GM23338 (cell line): Measurements from ENCODE around the gene IGSF11. TPM values are rescaled to one million over a fixed set of nuclear protein-coding genes. Genes with fewer than 3 reads are reported as not detected.

Source experiments
- ATAC-seq: fragments of 200-7000 bp; cut with Tn5 transposase; 3 replicates; pipeline ENCODE4 v1.9.1; 2020
- DNase-seq: peaks from one replicate; pipeline ENCODE4 v3.0.0-alpha.2; 2015; ENCODE audit warnings: low spot score
- H2AFZ ChIP-seq: fragments of 200-600 bp; sonication (generic); 2 replicates; pipeline ENCODE4 v1.8.0; 2016; ENCODE audit warnings: antibody characterized with exemption, mild to moderate bottlenecking, moderate library complexity
- H3F3A ChIP-seq: fragments of 200-600 bp; sonication (generic); replicated peaks from 2 replicates; pipeline ENCODE4 v1.8.0; 2017; ENCODE audit warnings: antibody characterized with exemption, mixed run types, low read depth
- H3K27ac ChIP-seq: fragments of 200-600 bp; sonication (generic); 2 replicates; pipeline ENCODE4 v1.6.1; 2016; ENCODE audit warnings: low read depth
- H3K27me3 ChIP-seq: fragments of 200-600 bp; sonication (generic); 2 replicates; pipeline ENCODE4 v1.8.0; 2016; ENCODE audit warnings: mild to moderate bottlenecking, mixed run types, moderate library complexity; ENCODE audit not compliant: insufficient read depth
- H3K36me3 ChIP-seq: fragments of 200-600 bp; sonication (generic); 2 replicates; pipeline ENCODE4 v1.8.0; 2016; ENCODE audit warnings: mild to moderate bottlenecking; ENCODE audit not compliant: insufficient read depth
- H3K4me1 ChIP-seq: fragments of 200-600 bp; sonication (generic); 2 replicates; pipeline ENCODE4 v1.8.0; 2016; ENCODE audit warnings: mild to moderate bottlenecking, moderate library complexity; ENCODE audit not compliant: insufficient read depth
- H3K4me2 ChIP-seq: fragments of 200-600 bp; sonication (generic); 2 replicates; pipeline ENCODE4 v1.7.1; 2017; ENCODE audit warnings: mixed run types
- H3K4me3 ChIP-seq: fragments of 200-600 bp; sonication (generic); 2 replicates; pipeline ENCODE4 v1.6.1; 2016; ENCODE audit warnings: mixed run types
- H3K79me2 ChIP-seq: fragments of 200-600 bp; sonication (generic); replicated peaks from 2 replicates; pipeline ENCODE4 v1.8.0; 2017; ENCODE audit warnings: mild to moderate bottlenecking; ENCODE audit not compliant: insufficient read depth
- H3K9me2 ChIP-seq: fragments of 200-600 bp; sonication (generic); 2 replicates; pipeline ENCODE4 v1.8.0; 2017; ENCODE audit not compliant: insufficient read depth
- H4K20me1 ChIP-seq: fragments of 200-600 bp; sonication (generic); replicated peaks from 2 replicates; pipeline ENCODE4 v1.8.0; 2017; ENCODE audit warnings: mild to moderate bottlenecking; ENCODE audit not compliant: insufficient read depth
- H3K27ac Mint-ChIP-seq: 2 replicates; pipeline ENCODE4 v1.8.0; 2020; ENCODE audit warnings: inconsistent platforms, mild to moderate bottlenecking, moderate library complexity, mixed read lengths
- H3K27me3 Mint-ChIP-seq: 3 replicates; pipeline ENCODE4 v1.8.0; 2022; ENCODE audit warnings: low read depth, mild to moderate bottlenecking, moderate library complexity, mixed read lengths, inconsistent platforms; ENCODE audit not compliant: insufficient read depth, poor library complexity
- H3K36me3 Mint-ChIP-seq: 3 replicates; pipeline ENCODE4 v1.8.0; 2021; ENCODE audit warnings: low read depth, mild to moderate bottlenecking, inconsistent platforms, moderate library complexity, mixed read lengths
- H3K4me1 Mint-ChIP-seq: 3 replicates; pipeline ENCODE4 v1.8.0; 2020; ENCODE audit warnings: mild to moderate bottlenecking, inconsistent platforms, mixed read lengths
- H3K4me3 Mint-ChIP-seq: 3 replicates; pipeline ENCODE4 v1.8.0; 2021; ENCODE audit warnings: moderate library complexity, mild to moderate bottlenecking, inconsistent platforms, mixed read lengths
- H3K9me3 Mint-ChIP-seq: 3 replicates; pipeline ENCODE4 v1.8.0; 2020; ENCODE audit warnings: moderate library complexity, mild to moderate bottlenecking, inconsistent platforms, mixed read lengths
- CREB1 ChIP-seq: fragments of 250-450 bp; sonication (Bioruptor Pico); IDR thresholded peaks from 2 replicates; pipeline ENCODE4 v1.5.0; 2020; ENCODE audit warnings: low read depth, mild to moderate bottlenecking, moderate library complexity
- CTCF ChIP-seq, 2 experiments: fragments of 200-600 bp in 1 of 2; sonication (generic) in 1 of 2; conservative IDR thresholded peaks; 2 replicates each; pipeline versions ENCODE4 v1.5.1 to v1.6.1; 2016 to 2017; ENCODE audit warnings: antibody characterized with exemption in 2 of 2, low read depth in 2 of 2, mild to moderate bottlenecking in 2 of 2, moderate library complexity in 1 of 2
- EZH2 ChIP-seq: fragments of 200-600 bp; sonication (generic); IDR thresholded peaks from one replicate; pipeline ENCODE4 v1.8.0; 2017; ENCODE audit warnings: antibody characterized with exemption, mild to moderate bottlenecking, low read depth; ENCODE audit not compliant: unreplicated experiment
- EZH2phosphoT487 ChIP-seq: fragments of 200-600 bp; sonication (generic); IDR thresholded peaks from one replicate; pipeline ENCODE4 v1.8.1; 2018; ENCODE audit warnings: antibody characterized with exemption; ENCODE audit not compliant: unreplicated experiment
- JUNB ChIP-seq: IDR thresholded peaks from one replicate; pipeline ENCODE4 v1.6.1; 2016; ENCODE audit warnings: antibody characterized with exemption; ENCODE audit not compliant: unreplicated experiment
- NANOG ChIP-seq: IDR thresholded peaks from 2 replicates; pipeline ENCODE4 v1.6.1; 2016; ENCODE audit warnings: antibody characterized with exemption, borderline replicate concordance
- POLR2AphosphoS5 ChIP-seq: IDR thresholded peaks from 2 replicates; pipeline ENCODE4 v1.6.1; 2016; ENCODE audit warnings: antibody characterized with exemption, low read depth
- REST ChIP-seq: IDR thresholded peaks from one replicate; pipeline ENCODE4 v1.6.1; 2018; ENCODE audit warnings: antibody characterized with exemption; ENCODE audit not compliant: unreplicated experiment
- STAT1 ChIP-seq: IDR thresholded peaks from one replicate; pipeline ENCODE4 v1.6.1; 2016; ENCODE audit warnings: antibody characterized with exemption; ENCODE audit not compliant: unreplicated experiment
- ZNF114 ChIP-seq: fragments of 250-450 bp; sonication (Bioruptor Pico); IDR thresholded peaks from 2 replicates; pipeline ENCODE4 v1.5.0; 2020; ENCODE audit warnings: mild to moderate bottlenecking, moderate library complexity
- ZNF331 ChIP-seq: fragments of 250-450 bp; sonication (Bioruptor Pico); IDR thresholded peaks from 2 replicates; pipeline ENCODE4 v1.5.0; 2020; ENCODE audit warnings: low read depth, mild to moderate bottlenecking, moderate library complexity
- polyA plus RNA-seq: library from polyadenylated mRNA; unstranded; fragments of >200 nt; fragmentation: Nextera tagmentation; extraction: Ambion mirVana; gene quantifications from 2 replicates; pipeline ENCODE4 v1.2.1, GENCODE V29; 2016
- total RNA-seq: library from RNA; depleted of rRNA; stranded (reverse); fragments of >200 nt; shearing (Covaris generic); gene quantifications from 2 replicates; pipeline ENCODE4 v1.2.3, GENCODE V29; 2014
- TF ChIP-seq, protein P1 (sequence below): fragments of 250-450 bp; sonication (Bioruptor Pico); IDR thresholded peaks from 2 replicates; pipeline ENCODE4 v1.5.0; 2020; ENCODE audit warnings: mild to moderate bottlenecking, moderate library complexity
- TF ChIP-seq, protein P2 (sequence below): IDR thresholded peaks from 2 replicates; pipeline ENCODE4 v1.6.1; 2016; ENCODE audit warnings: antibody characterized with exemption

IGSF11 gene
- total and polyA plus RNA-seq, 2 experiments from 2014 or later, result 0.68 to 1.8 TPM

GRCh38 chr3:119019767-119020518 is 14.7 kb downstream of the IGSF11 start:
- H3F3A ChIP-seq, result no peaks in the 10 kb centered on the region
- no peaks in the 10 kb centered on the region for H3K27me3 Mint-ChIP-seq
- no peaks in the 10 kb centered on the region for H3K27me3 ChIP-seq
- peak overlapping the region; percentile 6; the same call in 1 of the 2 replicates for H3K4me2 ChIP-seq
- no peak overlapping the region for H3K4me3 ChIP-seq
- H3K4me1 Mint-ChIP-seq, result peaks cover 21% of the 10 kb centered on the region; the same call in 2 of the 3 replicates
- H3K4me3 Mint-ChIP-seq, result no peak overlapping the region
- H2AFZ ChIP-seq, result no peak overlapping the region
- H3K79me2 ChIP-seq, result no peaks in the 10 kb centered on the region
- H4K20me1 ChIP-seq, result no peaks in the 10 kb centered on the region
- ATAC-seq (no peak), DNase-seq (no peak)
- no peaks in the 10 kb centered on the region for H3K9me2 ChIP-seq
- no peaks in the 10 kb centered on the region for H3K36me3 ChIP-seq
- H3K4me1 ChIP-seq, result no peaks in the 10 kb centered on the region
- no peak overlapping the region for H3K27ac ChIP-seq
- no peaks in the 10 kb centered on the region for H3K36me3 Mint-ChIP-seq
- H3K9me3 Mint-ChIP-seq, result no peaks in the 10 kb centered on the region
- TF ChIP-seq, protein P1, sequence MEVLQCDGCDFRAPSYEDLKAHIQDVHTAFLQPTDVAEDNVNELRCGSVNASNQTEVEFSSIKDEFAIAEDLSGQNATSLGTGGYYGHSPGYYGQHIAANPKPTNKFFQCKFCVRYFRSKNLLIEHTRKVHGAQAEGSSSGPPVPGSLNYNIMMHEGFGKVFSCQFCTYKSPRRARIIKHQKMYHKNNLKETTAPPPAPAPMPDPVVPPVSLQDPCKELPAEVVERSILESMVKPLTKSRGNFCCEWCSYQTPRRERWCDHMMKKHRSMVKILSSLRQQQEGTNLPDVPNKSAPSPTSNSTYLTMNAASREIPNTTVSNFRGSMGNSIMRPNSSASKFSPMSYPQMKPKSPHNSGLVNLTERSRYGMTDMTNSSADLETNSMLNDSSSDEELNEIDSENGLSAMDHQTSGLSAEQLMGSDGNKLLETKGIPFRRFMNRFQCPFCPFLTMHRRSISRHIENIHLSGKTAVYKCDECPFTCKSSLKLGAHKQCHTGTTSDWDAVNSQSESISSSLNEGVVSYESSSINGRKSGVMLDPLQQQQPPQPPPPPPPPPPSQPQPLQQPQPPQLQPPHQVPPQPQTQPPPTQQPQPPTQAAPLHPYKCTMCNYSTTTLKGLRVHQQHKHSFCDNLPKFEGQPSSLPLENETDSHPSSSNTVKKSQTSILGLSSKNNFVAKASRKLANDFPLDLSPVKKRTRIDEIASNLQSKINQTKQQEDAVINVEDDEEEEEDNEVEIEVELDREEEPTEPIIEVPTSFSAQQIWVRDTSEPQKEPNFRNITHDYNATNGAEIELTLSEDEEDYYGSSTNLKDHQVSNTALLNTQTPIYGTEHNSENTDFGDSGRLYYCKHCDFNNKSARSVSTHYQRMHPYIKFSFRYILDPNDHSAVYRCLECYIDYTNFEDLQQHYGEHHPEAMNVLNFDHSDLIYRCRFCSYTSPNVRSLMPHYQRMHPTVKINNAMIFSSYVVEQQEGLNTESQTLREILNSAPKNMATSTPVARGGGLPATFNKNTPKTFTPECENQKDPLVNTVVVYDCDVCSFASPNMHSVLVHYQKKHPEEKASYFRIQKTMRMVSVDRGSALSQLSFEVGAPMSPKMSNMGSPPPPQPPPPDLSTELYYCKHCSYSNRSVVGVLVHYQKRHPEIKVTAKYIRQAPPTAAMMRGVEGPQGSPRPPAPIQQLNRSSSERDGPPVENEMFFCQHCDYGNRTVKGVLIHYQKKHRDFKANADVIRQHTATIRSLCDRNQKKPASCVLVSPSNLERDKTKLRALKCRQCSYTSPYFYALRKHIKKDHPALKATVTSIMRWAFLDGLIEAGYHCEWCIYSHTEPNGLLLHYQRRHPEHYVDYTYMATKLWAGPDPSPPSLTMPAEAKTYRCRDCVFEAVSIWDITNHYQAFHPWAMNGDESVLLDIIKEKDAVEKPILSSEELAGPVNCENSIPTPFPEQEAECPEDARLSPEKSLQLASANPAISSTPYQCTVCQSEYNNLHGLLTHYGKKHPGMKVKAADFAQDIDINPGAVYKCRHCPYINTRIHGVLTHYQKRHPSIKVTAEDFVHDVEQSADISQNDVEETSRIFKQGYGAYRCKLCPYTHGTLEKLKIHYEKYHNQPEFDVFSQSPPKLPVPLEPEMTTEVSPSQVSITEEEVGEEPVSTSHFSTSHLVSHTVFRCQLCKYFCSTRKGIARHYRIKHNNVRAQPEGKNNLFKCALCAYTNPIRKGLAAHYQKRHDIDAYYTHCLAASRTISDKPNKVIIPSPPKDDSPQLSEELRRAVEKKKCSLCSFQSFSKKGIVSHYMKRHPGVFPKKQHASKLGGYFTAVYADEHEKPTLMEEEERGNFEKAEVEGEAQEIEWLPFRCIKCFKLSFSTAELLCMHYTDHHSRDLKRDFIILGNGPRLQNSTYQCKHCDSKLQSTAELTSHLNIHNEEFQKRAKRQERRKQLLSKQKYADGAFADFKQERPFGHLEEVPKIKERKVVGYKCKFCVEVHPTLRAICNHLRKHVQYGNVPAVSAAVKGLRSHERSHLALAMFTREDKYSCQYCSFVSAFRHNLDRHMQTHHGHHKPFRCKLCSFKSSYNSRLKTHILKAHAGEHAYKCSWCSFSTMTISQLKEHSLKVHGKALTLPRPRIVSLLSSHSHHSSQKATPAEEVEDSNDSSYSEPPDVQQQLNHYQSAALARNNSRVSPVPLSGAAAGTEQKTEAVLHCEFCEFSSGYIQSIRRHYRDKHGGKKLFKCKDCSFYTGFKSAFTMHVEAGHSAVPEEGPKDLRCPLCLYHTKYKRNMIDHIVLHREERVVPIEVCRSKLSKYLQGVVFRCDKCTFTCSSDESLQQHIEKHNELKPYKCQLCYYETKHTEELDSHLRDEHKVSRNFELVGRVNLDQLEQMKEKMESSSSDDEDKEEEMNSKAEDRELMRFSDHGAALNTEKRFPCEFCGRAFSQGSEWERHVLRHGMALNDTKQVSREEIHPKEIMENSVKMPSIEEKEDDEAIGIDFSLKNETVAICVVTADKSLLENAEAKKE (CRISPR knock-in tag), result no peak
- TF ChIP-seq POLR2AphosphoS5 (no peak), STAT1 (no peak), ZNF331 (CRISPR knock-in tag) (no peak), CREB1 (CRISPR knock-in tag) (no peak), EZH2 (no peak), ZNF114 (no peak), REST (no peak), EZH2phosphoT487 (no peak), JUNB (no peak), CTCF (conservative IDR thresholded peaks at IDR 0.05; ENCODE audit: low read depth in 2 of 2) (no peak), NANOG (no peak)
- TF ChIP-seq, protein P2, sequence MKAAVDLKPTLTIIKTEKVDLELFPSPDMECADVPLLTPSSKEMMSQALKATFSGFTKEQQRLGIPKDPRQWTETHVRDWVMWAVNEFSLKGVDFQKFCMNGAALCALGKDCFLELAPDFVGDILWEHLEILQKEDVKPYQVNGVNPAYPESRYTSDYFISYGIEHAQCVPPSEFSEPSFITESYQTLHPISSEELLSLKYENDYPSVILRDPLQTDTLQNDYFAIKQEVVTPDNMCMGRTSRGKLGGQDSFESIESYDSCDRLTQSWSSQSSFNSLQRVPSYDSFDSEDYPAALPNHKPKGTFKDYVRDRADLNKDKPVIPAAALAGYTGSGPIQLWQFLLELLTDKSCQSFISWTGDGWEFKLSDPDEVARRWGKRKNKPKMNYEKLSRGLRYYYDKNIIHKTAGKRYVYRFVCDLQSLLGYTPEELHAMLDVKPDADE, result no peak
- no peak overlapping the region for H3K27ac Mint-ChIP-seq
